KMS-11 (cell line): ENCODE data around the gene SMTN.

Source experiments
- H2AFZ ChIP-seq: fragments of 200-600 bp; sonication (generic); 2 replicates; pipeline ENCODE4 v1.6.1; 2016; ENCODE audit warnings: antibody characterized with exemption, mixed run types, low read depth
- H3K27ac ChIP-seq: fragments of 200-600 bp; sonication (generic); 2 replicates; pipeline ENCODE4 v1.6.1; 2016; ENCODE audit warnings: mild to moderate bottlenecking, mixed run types
- H3K27me3 ChIP-seq: fragments of 200-600 bp; sonication (generic); 2 replicates; pipeline ENCODE4 v1.6.1; 2017; ENCODE audit warnings: mild to moderate bottlenecking, low read depth, mixed run types, moderate library complexity; ENCODE audit not compliant: insufficient read depth
- H3K36me3 ChIP-seq: fragments of 200-600 bp; sonication (generic); 2 replicates; pipeline ENCODE4 v1.6.1; 2017; ENCODE audit warnings: mild to moderate bottlenecking, mixed run types; ENCODE audit not compliant: insufficient read depth
- H3K4me1 ChIP-seq: fragments of 200-600 bp; sonication (generic); 2 replicates; pipeline ENCODE4 v1.6.1; 2016; ENCODE audit warnings: mild to moderate bottlenecking, low read depth, mixed run types; ENCODE audit not compliant: poor library complexity, severe bottlenecking
- H3K4me2 ChIP-seq: fragments of 200-600 bp; sonication (generic); 2 replicates; pipeline ENCODE4 v1.7.0; 2016; ENCODE audit warnings: mild to moderate bottlenecking, mixed run types
- H3K4me3 ChIP-seq: fragments of 200-600 bp; sonication (generic); IDR thresholded peaks from 2 replicates; pipeline ENCODE4 v1.6.1; 2017; ENCODE audit warnings: low read depth, low read length, mixed read lengths; ENCODE audit not compliant: insufficient read depth
- H3K79me2 ChIP-seq: fragments of 200-600 bp; sonication (generic); 2 replicates; pipeline ENCODE4 v1.6.1; 2016; ENCODE audit warnings: low read depth, mixed run types; ENCODE audit not compliant: insufficient read depth
- H3K9ac ChIP-seq: fragments of 200-600 bp; sonication (generic); 2 replicates; pipeline ENCODE4 v1.6.1; 2016; ENCODE audit warnings: mild to moderate bottlenecking, mixed run types
- H4K20me1 ChIP-seq: fragments of 200-600 bp; sonication (generic); 2 replicates; pipeline ENCODE4 v1.6.1; 2016; ENCODE audit warnings: mild to moderate bottlenecking, mixed run types; ENCODE audit not compliant: insufficient read depth
- TF ChIP-seq, protein P1 (sequence below): fragments of 200-600 bp; sonication (generic); conservative IDR thresholded peaks from 2 replicates; pipeline ENCODE4 v1.6.1; 2017; ENCODE audit warnings: low read depth, mild to moderate bottlenecking, antibody characterized with exemption, low read length, moderate library complexity, mixed read lengths

Gene SMTN

DNA sequence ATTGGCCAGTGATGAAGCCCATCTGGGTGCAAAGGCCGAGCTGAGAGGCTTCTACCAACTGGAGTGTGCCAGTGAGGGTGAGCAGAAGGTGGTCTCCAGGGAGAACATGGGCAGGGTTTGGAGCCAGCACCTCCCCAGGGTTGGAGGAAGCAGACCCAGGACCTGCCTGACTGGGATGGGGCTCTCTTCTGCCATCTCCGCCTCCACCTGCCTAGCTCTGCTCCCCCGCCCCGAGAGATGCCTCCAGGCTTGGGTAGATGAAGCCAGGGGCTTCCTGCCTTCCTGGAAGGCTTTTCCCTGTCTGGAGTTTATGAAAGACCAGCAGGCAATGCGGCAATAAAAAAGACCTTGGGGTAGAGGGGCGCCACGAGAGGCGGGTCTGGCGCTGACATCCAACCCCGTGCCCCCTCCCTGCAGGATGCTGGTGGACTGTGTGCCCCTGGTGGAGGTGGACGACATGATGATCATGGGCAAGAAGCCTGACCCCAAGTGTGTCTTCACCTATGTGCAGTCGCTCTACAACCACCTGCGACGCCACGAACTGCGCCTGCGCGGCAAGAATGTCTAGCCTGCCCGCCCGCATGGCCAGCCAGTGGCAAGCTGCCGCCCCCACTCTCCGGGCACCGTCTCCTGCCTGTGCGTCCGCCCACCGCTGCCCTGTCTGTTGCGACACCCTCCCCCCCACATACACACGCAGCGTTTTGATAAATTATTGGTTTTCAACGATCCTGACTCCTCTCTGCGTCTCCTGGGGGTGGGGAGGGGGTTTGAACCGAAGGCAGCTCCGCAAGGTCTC, 23.0 kb downstream of the SMTN start:
- Histone ChIP-seq H3K4me3 (no peak overlapping the region), H3K4me2 (no peak overlapping the region), H3K27me3 (no peaks in the 10 kb centered on the region), H3K36me3 (no peaks in the 10 kb centered on the region), H3K9ac (no peak overlapping the region), H4K20me1 (no peaks in the 10 kb centered on the region), H3K79me2 (no peaks in the 10 kb centered on the region), H2AFZ (no peak overlapping the region), H3K4me1 (peaks cover 4% of the 10 kb centered on the region), H3K27ac (no peak overlapping the region)
- TF ChIP-seq, protein P1, sequence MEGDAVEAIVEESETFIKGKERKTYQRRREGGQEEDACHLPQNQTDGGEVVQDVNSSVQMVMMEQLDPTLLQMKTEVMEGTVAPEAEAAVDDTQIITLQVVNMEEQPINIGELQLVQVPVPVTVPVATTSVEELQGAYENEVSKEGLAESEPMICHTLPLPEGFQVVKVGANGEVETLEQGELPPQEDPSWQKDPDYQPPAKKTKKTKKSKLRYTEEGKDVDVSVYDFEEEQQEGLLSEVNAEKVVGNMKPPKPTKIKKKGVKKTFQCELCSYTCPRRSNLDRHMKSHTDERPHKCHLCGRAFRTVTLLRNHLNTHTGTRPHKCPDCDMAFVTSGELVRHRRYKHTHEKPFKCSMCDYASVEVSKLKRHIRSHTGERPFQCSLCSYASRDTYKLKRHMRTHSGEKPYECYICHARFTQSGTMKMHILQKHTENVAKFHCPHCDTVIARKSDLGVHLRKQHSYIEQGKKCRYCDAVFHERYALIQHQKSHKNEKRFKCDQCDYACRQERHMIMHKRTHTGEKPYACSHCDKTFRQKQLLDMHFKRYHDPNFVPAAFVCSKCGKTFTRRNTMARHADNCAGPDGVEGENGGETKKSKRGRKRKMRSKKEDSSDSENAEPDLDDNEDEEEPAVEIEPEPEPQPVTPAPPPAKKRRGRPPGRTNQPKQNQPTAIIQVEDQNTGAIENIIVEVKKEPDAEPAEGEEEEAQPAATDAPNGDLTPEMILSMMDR, result no peak

- Histone ChIP-seq H2AFZ (no peak overlapping the region), H3K27ac (no peak overlapping the region), H3K9ac (no peak overlapping the region), H4K20me1 (no peaks in the 10 kb centered on the region), H3K4me3 (no peak overlapping the region), H3K36me3 (no peaks in the 10 kb centered on the region), H3K79me2 (no peaks in the 10 kb centered on the region), H3K4me2 (no peak overlapping the region), H3K4me1 (peaks cover 4% of the 10 kb centered on the region), H3K27me3 (no peaks in the 10 kb centered on the region)
- TF ChIP-seq, protein P1, result no peak
Measured at GRCh38 chr22:31104869-31105268, 23.8 kb downstream of the SMTN start.

DNA sequence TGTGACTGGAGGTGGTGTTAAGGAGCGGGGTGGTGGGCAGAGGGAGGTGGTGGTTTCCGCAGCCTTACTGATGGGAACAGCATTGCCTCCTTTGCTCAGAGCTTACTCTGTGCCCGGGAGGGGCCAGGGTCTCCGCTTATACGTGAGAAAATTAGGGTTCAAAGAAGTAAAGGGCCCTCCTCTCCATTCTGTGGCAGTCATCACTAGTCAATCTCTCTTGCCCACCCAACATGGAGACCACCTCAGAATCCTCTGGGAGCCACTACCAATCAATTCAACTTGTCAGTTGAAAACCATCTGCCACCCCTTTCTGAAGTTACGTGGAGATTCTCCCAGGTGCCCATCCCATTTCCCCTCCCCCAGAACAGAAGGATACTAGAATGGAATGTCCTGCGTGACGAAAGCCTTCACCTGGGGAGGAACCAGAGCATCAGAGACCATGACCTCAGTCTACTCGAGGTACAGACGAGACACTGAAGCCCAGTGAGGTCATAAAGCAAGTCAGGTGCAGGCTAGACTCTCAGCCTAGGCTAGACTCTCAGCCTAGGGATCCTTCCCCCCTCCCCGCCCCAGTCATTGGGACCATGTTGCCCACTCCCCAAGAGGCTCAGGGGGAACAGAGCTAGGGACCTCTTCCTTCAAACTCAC, 24.3 kb downstream of the SMTN start:
- Histone ChIP-seq H3K4me2 (no peak overlapping the region), H3K27ac (no peak overlapping the region), H3K4me3 (no peak overlapping the region)

GRCh38 chr22:31106001-31106571, 25.0 kb downstream of the SMTN start:
- Histone ChIP-seq H3K27ac (no peak overlapping the region), H2AFZ (no peak overlapping the region), H3K9ac (no peak overlapping the region), H3K4me2 (no peak overlapping the region), H3K27me3 (peaks cover 2% of the 10 kb centered on the region; the same call in 1 of the 2 replicates), H3K79me2 (no peaks in the 10 kb centered on the region), H4K20me1 (no peaks in the 10 kb centered on the region), H3K36me3 (no peaks in the 10 kb centered on the region), H3K4me3 (no peak overlapping the region), H3K4me1 (peaks cover 4% of the 10 kb centered on the region)
- TF ChIP-seq, protein P1, result no peak

More for the DNA sequence above, 24.3 kb downstream of the SMTN start:
- Histone ChIP-seq H3K9ac (no peak overlapping the region), H2AFZ (no peak overlapping the region), H3K79me2 (no peaks in the 10 kb centered on the region), H3K36me3 (no peaks in the 10 kb centered on the region), H3K27me3 (no peaks in the 10 kb centered on the region), H3K4me1 (peaks cover 4% of the 10 kb centered on the region), H4K20me1 (no peaks in the 10 kb centered on the region)
- TF ChIP-seq, protein P1, result no peak
